IPS DF 4.7 (cell line): ENCODE data around the gene SLMAP.
"Not testable (repeated sequence)": the region's sequence is repeated elsewhere in the genome, so short reads cannot be mapped to it uniquely, and the experiment has no call there.

Source experiments
- DNase-seq: peaks from one replicate; pipeline ENCODE4 v3.0.0-alpha.2; 2013; ENCODE audit warnings: low spot score; ENCODE audit errors: extremely low read depth

Gene SLMAP

DNA sequence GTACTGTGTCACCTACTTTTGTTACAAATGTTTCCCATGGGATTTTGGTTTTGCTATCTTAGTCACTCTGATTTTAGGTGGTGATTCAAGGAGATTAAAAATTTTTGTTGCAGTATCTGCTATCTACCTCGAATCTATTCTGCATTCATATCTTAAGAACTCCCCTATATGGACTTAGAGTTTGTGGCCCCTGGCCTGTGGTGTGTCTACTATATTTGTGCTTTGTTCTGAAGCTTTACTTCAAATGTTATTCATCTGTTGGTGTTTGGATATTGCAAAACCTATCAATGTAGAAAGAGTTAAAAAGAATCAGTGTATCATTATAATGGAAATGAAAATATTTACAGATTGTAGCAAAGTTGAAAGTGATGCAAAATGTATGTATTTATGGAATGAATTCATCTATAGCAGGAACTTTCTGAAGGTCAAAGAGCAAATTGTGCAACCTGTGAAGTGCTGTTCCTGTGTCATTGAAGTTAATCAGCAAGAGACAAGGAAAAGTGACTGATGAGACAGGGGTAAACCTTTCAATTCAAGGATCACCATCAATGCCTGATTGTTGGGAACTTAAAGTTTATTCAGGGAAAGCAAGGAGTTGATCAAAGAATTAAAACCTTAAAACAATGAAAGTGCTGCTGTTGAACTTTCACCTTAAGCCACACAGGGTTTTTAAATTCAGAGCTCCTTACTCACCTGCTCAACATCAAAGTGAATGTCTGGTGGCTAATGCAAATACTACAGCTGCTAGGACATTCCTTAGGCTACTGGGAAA, 71.0 kb downstream of the SLMAP start:
- no peak for DNase-seq

DNA sequence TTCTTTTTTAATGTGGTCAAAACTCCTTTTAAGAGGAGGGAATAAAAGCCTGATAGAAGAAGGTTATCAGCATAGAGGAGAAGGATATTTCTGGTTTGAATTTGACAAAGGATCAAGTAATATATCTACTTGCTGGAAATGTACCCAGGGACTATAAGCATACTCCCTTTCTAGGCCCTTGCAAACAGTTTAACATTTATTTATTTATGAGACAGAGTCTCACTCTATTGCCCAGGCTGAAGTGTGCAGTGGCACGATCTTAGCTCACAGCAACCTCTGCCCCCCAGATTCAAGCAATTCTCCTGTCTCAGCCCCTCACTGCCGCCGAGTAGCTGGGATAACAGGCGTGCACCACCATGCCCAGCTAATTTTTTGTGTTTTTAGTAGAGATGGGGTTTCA, 71.6 kb downstream of the SLMAP start:
- no peak for DNase-seq

DNA sequence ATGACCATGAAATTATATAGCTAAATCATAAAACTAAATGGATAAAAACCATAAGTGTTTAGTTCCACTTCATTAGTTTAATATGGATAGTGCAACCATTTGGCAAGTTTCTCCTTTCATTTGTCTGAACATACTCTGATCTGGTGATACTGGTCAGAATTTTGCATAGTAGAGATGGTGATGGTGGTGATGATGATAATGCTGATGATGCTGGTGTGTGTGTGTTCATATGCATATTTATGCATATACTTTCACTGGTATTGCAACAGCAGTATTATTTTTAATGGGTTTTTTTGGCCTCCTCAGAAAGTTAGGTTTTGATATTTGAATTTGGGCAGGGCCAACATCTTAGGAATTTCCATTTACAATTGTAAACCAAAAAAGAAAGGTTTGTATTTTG, 76.4 kb downstream of the SLMAP start:
- DNase-seq = no peak

DNA sequence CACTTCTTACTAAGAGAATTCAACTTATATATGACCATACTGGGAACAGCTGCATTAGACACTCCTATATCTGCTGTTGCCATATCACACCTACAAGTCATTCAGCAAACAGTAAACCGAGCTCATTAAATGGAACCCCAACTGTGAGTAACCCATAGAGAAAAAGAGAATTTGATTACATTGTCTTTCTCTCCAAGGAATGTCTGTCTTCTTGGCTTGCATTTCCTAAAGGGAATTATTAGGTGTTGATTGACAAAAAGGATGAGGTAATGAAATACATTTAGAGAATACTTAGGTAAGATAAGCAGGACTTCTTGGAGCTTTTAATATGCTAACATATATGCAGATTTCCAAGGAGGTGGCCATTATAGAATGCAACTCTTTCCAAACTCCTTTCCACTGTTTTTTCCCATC, 76.8 kb downstream of the SLMAP start:
- DNase-seq = no peak

DNA sequence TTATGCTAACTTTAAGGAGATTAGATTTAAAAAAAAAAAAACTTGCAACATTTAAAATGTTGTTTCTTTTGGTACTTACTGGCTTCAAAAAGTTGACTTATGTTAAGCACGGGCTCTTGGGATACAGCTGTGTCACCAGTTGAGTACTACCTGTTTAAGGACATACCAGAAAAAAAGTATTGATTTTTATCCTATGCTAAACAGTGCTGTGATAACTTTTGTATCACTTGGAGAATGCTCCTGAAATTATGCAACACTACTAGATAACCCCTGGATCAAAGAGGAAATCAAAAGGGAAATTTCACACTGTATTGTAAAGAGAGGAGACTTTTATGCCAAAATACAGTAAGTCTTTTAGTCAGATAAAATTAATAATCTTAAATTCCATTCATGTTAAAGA, 77.7 kb downstream of the SLMAP start:
- no peak for DNase-seq

DNA sequence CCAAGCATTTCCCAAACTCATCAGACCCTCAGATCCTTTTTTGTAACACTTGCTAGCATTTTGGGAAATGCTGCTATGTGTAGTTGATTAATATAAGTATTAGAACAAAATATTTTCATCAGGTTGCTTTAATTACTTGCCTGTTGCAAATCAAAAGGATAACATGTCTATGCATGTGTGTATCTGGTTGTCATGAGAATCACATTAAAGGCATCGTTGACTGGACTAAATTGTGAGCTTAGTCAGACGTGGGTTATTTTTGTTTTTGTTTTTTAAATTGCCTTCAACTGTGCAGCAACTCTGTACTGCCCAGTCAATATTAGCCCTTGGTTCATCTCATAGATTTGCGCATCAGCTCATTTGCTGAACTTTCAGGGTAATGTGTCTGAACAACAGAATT, 81.6 kb downstream of the SLMAP start:
- no peak for DNase-seq

DNA sequence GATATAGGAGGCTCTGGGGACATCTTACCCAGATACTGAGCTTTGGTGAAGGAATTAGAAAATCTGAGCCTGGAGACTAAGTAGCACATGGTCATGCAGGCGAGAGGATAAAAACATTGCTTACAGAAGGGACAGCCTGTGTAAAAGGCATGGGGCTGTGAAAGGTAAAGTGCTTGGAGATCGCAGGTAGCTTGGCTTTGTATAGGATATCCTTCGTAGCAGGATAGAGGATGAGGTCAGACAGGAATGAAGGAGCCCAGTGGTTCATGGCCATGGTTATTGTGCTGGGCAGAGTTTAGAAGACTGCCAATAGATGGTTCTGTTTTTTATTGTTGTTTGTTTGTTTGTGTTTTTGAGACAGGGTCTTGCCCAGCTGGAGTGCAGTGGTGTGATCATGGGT, 82.5 kb downstream of the SLMAP start:
- no peak for DNase-seq

DNA sequence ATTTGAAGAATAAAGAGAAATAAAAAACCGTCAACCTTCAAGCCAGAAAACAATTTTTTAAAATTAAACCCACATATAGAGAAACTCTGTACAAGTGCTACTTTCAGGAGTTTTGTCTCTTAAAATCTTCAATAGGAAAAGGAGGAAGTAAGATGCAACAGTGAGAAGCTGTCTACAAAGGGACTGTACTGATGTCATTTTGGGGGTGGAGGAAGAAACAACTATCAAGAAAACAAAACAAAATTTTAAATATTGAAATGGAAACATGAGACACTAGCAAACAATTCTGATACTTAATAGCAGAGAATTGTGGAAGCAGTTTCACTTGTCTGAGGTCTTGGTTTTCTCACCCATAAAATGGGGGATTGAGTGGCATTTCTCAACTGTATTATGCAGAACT, 84.4 kb downstream of the SLMAP start:
- DNase-seq = no peak

DNA sequence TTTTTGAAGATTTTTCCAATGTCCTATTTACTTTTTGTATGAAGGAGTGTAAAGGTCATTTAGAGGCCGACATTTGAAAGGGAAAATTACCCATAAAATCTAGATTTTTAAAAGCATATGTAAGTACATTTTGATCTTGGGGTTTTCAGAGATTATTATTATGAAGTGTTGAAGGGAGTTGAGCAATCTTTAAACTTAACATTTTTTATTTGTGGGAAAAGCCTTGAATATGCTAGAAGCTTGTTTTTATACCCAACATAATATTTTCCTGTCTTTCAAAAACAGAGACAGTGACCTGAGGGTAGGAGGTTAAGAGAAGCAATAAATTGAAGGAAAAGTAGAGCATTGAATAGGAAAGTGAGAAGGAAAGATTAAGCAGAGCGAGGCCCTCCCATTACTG, 85.7 kb downstream of the SLMAP start:
- no peak for DNase-seq

DNA sequence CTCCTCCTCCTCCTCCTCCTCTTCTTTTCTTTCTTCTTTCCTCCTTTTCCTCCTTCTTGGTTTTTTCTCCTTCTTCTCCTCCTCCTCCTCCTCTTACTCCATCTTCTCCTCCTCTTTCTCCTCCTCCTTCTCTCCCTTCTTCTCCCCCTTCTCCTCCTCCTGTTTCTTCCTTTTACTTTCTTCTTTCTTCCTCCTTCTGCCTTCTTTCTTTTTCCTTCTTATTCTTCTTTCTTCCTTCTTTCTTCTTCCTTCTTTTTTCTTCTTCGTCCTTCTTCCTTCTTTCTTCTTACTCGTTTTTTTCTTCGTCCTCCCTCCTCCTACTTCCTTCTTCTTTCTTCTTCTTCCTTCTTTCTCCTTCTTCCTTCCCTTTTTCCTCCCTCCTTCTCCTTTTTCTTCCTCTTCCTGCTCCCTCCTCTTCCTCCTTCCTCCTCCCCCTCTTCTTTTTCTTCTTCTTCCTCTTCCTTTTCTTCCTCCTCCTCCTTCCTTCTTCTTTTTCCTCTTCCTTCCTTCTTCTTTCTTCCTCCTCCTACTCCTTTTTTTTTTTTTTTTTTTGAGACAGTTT, 92.1 kb downstream of the SLMAP start:
- no peak for DNase-seq

DNA sequence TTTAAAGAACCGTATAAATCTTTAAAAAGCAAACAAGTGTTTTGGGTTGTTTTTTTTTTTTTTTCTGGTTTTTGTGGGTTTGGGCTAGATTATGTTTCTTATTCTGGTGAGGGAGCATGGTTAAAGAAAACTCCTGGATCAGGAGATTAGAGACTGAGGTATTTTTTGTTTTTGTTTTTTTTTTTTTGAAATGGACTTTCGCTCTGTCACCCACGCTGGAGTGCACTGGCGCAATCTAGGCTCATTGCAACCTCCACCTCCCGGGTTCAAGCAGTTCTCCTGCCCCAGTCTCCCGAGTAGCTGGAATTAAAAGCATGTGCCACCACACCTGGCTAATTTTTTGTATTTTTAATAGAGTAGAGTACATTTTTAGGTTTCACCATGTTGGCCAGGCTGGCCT, 95.2 kb downstream of the SLMAP start:
- DNase-seq = no peak

DNA sequence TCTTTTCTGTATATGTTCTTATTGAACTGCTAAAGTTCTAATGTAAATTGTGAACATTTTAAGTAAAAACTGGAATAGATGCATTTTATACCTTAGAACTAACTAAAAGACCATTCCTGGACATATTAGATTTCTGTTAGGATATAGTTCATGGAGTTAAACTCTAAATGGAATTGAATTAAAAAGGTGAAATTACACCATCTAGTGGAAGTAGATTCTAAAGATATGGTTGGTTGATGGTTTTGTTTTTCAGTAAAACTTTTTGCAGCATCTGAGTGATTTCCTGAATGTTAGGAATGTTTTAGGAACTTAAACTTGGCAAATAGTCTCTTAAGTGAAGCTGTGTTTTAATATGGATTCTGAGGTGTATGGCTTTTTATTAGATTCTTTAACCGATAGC, 96.8 kb downstream of the SLMAP start:
- DNase-seq = no peak

DNA sequence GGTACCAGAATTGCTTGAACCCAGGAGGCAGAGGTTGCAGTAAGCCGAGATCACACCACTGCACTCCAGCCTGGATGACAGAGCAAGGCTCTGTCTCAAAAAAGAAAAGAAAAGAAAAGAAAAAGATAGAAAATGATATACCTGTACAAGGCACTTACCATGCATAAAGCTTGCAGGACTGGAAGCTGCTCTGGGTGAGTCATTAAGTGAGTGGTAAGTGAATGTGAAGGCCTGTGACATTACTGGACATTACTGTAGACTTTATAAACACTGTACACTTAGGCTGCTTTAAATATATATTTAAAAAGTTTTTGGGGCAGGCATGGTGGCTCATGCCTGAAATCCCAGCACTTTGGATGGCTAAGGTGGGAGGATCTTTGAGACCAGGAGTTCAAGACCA, 99.2 kb downstream of the SLMAP start:
- no peak for DNase-seq

DNA sequence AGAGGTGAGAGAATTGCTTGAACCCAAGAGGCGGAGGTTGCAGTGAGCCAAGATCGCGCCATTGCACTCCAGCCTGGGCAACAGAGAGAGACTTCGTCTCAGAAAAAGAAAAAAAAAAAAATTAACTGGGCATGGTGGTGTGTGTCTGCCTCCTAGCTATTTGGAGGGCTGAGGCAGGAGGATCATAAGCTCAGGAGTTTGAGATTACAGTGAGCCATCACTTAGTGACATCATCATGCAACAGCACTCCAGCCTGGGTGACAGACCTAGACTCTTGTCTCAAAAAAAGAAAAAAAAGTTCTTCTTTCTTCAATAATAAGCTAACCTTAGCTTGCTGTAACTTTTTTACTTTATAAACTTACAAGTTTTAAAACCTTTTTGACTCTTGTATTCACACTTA, 99.8 kb downstream of the SLMAP start:
- no peak for DNase-seq

DNA sequence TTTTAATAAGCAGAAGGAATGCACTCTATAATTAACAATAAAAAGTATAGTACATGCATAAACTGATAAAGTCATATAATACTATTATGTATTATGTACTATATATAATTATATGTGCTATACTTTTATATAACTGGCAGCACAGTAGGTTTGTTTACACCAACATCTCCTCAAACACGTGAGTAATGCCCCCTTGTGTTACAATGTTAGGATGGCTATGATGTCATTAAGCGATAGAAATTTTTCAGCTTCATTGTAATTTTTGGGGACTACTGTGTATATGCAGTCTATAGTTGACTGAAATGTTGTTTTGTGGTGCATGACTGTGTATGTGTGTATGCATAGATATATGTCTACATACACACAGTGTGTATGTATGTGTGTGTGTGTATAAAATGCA, 100.6 kb downstream of the SLMAP start:
- DNase-seq = no peak

DNA sequence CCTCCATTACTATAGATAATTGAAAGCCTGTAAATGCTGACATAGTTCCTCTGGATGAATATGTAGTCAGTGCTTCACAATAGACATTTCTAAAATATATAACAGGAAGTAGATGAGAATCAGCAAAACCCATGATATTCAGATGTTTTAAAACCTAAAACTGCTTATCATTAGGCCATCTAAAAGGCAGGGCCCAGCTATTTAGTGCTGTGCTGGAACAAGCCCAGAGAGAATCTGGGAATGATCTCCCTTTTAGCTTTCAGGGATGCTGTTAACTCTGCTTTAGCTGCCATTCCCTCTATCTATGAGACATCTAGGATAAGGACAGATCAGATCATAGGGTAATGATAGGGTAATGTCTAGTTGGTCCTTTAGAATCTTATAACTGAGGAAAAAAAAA, 106.8 kb downstream of the SLMAP start:
- no peak for DNase-seq

DNA sequence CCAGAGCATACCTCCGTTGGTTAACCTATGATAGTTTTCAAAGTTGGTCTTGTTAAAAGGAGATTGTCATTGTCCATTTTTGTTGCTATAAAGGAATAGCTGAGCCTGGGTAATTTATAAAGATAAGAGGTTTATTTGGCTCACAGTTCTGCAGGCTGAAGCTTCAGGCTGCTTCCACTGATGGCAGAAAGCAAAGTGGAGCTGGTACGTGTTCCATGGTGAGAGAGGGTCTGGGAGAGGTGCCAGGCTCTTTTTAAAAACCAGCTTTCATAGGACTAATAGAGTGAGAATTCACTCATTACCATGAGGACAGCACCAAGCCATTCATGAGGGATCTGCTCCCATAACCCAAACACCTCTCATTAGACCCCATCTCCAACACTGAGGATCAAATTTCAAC, 107.3 kb downstream of the SLMAP start:
- DNase-seq = no peak

DNA sequence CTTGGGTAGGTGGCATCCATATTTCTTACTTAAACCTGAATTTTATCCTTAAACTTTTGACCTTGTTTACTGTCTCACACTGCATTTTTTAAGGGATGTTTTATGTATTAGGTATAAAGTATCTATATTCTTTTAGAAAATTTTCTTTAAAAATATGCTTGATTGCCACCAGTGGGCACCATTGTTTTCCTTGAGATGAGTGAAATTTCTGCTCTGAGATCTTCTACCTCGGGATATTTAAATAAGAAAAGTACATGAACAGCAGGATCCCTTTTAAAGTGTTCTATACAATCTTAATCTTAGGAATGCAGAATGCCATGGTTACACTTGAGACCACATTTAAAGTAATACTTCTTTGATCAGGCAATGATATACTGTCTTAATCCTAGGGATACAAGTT, 108.7 kb downstream of the SLMAP start:
- no peak for DNase-seq

DNA sequence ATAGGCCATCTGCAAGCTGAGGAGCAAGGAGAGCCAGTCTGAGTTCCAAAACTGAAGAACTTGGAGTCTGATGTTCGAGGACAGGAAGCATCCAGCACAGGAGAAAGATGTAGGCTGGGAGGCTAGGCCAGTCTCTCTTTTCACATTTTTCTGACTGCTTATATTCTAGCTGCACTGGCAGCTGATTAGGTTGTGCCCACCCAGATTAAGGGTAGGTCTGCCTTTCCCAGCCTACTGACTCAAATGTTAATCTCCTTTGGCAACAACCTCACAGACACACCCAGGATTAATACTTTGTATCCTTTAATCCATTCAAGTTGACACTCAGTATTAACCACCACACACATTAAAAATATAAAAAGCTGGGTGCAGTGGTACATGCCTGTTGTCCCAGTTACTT, 113.0 kb downstream of the SLMAP start:
- DNase-seq = not testable (repeated sequence)

DNA sequence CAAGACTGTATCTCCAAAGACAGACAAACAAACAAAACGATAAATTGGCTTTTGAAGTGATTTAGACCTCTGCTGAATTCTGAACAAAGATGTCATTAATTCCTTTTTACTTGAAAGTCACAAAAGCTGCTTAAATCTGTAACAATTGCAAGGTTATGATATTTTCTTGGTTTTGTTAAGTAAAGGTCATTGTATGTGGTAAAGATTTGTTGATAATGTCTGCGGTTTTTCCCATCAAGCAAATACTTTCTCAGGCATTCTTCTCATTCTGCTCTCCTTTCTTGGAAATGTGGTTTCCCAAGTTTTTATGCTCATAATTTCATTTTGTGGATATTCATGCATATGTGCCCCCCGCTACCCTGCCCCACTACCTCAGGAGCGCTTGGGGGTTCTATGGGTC, 116.5 kb downstream of the SLMAP start:
- DNase-seq = no peak

DNA sequence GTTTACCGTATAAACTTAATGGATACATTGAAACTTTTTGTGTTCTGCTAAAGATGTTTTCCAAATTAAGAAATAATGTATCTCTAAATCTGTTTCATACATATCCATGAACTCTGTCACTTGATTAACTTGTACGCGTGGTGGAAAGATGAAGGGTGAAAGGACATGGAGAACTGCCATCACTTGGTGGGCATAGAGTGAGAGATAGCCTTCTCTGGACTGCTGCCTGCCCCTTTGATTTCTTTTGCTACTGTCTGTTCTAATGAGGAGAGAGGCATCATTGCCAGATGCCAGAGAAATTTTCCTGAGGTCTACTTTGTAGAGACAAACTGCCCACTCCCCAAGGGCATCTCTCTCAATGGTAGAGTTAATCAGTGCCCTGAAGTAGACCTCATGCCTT, 120.5 kb downstream of the SLMAP start:
- DNase-seq = no peak

DNA sequence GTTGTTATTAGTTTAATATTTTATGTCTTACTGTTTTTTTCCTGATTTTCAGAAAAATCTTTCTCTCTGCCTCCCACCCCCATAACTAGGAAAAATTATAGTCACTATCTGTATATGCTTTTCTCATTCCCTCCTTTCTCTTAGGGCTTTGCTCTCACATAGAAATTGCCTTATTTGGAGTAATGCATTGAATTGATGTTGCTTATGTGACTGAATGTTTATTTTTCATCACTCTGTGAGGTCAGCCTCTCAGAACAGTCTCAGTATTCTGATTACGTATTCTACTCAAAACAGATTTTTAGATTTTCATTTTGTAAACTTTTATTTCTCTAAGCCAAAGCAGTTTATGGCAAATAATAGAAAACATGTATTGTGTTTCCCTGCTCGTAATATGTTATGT, 121.0 kb downstream of the SLMAP start:
- DNase-seq = no peak

DNA sequence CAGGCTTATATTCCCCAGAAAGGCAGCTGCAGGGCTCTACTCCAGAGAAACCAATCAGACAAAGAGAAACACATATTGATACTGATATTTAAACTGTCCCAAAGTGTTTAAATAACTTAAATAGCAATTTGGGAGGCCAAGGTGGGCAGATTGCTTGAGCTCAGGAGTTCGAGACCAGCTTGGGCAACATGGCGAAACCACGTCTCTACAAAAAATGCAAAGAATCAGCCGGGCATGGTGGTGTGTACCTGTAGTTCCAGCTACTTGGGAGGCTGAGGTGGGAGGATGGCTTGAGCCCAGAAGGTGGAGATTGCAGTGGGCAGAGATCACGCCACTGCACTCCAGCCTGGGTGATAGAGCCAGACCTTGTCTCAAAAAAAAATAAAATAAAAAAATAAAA, 128.3 kb downstream of the SLMAP start:
- DNase-seq = not testable (repeated sequence)

DNA sequence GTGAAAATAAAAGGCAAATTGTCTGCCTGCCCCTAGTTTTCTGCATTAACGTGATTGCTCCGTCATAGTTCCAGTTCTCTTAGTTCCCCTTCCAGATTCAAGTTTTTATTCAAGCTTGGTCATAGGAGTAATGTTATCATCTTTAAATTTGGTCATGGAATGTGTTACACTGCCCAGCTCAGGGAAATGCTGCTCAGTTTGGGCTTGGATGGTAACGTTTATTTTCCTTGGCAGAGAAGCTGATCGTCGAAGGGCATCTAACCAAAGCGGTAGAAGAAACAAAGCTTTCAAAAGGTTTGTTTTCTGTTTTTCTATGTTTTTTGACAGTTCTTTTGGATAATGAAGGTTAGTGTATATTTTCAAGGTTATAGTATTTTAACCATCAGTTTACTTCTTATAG, 133.7 kb downstream of the SLMAP start:
- no peak for DNase-seq
